Activated CD8-positive, alpha-beta memory T cell treated with anti-CD3 and anti-CD28 coated beads for 36 hours (primary cell): Measurements from ENCODE around the gene AMBP. TPM values are rescaled to one million over a fixed set of nuclear protein-coding genes. Genes with fewer than 3 reads are reported as not detected.

ENCODE experiments used
- CTCF ChIA-PET: fragments of 350-600 bp; sonication (Branson Sonifier 250); formaldehyde crosslinking; loops from one replicate; lab custom pipeline; 2021; ENCODE audit warnings: antibody characterized with exemption; lab: Charles Lee
- POLR2A ChIA-PET: fragments of 350-600 bp; sonication (Branson Sonifier 250); formaldehyde crosslinking; loops from one replicate; lab custom pipeline; 2021; ENCODE audit warnings: antibody characterized with exemption; lab: Charles Lee
- total RNA-seq, 2 experiments: library from RNA; stranded (reverse); gene quantifications; one replicate each; pipeline ENCODE4 v1.2.3, GENCODE V29; 2021

AMBP gene
- total RNA-seq, 2 experiments from 2014 or later, result not detected

DNA sequence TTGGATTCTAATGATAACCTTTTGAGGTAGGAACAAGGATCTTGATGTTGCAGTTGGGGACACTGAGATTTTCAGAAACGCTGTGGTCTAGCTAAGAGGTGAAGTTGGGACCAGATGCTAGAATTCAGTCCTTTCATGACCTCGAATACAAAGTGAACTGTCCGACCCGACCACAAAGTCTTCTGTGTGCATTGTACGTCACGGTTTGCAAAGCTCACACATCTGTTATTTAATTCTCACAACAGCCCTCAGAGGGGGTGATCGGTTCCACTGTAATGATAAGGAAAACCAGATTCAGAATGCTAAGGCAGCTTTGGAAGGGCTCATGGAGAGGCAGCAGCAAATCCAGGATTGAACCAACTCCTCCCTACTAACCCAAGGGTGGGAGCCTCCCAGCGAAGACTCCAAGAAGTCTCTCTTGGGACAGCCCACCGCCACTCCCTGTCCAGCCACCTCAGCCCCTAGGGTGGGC is 37.6 kb upstream of the AMBP start:
- POLR2A ChIA-PET, result no interaction called here
- CTCF ChIA-PET, result no interaction called here

DNA sequence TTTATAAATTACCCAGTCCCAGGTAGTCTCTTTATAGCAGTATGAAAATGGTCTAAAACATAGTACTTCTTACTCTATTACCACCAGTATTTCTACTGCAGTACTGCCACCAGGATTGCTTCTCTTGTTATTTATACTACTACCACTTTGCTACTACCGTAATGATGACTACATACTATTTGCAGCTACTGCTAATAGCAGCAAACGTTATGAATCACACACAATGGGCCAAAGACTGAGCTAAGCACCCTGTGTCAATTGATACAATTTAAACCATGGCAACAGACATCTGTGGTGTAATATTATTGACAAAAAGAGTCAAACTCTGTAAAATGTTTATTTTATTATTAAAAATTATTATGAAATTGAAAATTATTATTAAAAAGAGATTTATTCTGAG is 36.3 kb upstream of the AMBP start:
- ChIA-PET CTCF (no interaction called here), POLR2A (no interaction called here)

DNA sequence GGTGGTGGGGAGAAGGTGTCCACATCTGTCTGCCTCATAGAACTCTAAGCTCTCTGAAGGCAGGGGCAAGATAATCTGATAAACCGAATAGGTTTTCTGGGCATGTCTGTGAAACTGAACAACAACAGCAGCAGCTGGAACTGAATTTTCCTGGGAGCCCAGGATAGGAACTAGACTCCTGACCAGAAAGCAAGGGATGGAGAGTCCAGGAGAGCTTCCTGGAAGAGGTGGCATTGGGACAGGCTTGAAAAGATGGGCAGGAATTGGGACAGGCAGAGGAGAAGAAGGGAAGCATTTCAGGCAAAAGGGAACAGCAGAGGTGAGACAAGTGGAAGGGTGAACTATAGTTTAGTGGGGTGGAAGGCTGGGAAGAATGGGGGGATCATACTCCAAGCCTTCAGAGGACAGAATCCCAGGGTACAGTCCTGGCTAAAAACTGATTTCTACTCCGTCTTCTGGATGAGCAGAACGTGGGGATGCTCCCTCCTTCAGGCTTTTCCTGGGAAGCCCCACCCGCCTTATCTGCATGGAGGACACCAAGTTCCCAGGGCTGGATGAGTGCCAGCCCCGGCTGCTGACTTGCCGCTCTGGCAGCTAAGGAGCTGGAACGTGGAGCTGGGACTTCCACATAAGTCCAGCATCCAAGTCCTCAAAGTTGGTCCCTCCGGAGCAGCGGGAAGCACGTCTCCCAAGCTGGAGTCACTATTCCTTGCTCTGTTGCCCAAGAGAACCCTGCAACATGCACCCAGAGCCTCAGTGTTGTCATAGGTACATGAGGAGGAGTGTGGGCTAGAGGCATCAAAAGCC is 34.9 kb upstream of the AMBP start:
- CTCF ChIA-PET, result no interaction called here
- POLR2A ChIA-PET, result no interaction called here

- POLR2A ChIA-PET, result no interaction called here
- CTCF ChIA-PET, result no interaction called here
Observed at GRCh38 chr9:114112325-114112724, 34.2 kb upstream of the AMBP start.

DNA sequence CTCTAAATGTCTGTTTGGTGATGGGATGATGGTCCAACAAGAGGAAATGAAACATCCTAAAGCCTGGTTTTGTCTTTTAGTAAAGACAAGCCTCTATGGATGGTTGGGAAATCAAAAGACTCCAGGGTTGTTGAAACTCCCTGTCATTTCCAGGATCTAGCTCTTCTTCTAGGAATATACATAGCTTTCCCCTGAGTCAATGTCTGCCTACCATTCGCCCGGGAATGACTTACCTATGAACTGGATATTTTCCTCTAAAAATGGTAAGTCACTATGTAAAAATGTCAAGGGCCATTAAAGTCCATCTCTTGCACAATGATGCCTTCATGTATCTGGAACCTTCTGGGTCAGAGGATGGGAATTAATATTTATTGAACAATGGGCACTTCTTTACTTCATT is 32.1 kb upstream of the AMBP start:
- POLR2A ChIA-PET, result no interaction called here

DNA sequence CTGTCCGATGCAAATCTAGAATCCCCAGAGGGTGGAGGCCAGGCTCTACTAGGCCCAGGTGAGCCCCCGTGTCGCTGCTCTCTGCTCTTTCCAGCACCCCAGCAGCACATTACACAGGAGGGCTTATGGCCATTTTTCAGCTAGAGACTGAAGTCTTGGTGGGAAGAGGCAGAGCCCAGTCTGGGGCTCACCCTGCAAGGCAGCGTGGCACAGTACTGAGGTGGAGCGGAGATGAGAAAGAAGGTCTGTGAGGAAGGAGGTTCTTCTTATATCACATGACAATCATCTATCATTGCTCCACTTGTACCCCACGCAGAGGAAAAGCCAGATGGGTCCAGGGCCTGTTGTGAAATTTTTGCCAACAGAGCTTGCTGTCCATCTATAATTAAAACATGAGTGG is 31.0 kb upstream of the AMBP start:
- POLR2A ChIA-PET, result no interaction called here

More for the DNA sequence above, 32.1 kb upstream of the AMBP start:
- CTCF ChIA-PET, result interaction anchor here (1.1 kb wide), 1 partner anchor 154 kb away, joined by 3 read pairs; no protein-coding TSS in a partner anchor

DNA sequence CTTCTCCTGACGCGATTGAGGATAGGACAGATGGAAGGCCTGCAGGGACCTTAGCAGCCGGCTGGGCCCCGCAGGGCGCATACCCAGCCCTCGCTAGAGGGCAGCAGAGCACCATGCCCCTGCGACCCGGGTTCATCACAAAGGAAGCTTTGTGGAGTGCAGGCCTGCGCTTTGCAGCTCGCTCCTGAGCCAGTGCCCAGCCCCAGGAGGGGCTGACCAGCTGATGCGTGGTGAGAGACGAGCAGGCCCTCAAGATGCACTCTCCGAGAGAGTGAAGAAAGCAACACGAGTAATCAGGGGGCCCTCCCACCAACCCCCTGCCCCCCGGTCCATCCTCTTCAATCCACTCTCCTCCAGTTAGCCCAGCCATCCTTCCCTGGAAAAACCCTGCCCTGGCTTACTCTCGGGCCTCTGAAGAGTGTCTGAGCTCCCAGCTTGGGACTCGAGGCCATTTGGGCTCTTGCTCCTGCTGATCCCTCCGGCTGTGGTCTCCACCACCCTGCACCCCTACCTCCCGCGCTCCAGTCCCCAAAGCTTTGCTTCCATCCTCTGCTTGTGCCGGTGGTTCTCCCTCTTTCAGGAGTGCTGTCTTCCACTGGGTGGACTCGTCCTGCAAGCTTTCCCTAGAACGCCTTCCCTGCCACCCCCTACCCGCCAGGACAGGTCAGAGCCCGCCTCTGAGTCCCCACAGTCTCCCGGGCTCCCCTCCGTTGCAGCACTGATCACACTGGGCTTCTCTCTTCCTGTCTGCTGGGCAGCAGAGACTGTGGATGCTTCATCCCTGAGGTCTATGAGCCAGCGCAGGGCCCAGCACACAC is 30.1 kb upstream of the AMBP start:
- POLR2A ChIA-PET, result interaction anchor here (0.6 kb wide), 1 partner anchor 214 kb away, joined by 3 read pairs; no protein-coding TSS in a partner anchor
- CTCF ChIA-PET, result interaction anchor here (0.6 to 4.1 kb wide), 19 partner anchors 10 to 634 kb away, joined by 3 to 26 read pairs (median 3); no protein-coding TSS in a partner anchor

More for the DNA sequence above, 31.0 kb upstream of the AMBP start:
- CTCF ChIA-PET, result interaction anchor here (1.5 to 4.1 kb wide), 2 partner anchors 35 to 182 kb away, joined by 4 to 26 read pairs; no protein-coding TSS in a partner anchor

GRCh38 chr9:114107286-114108001 is 29.3 kb upstream of the AMBP start:
- POLR2A ChIA-PET, result interaction anchor here (0.6 kb wide), 1 partner anchor 822 kb away, joined by 3 read pairs; no protein-coding TSS in a partner anchor

DNA sequence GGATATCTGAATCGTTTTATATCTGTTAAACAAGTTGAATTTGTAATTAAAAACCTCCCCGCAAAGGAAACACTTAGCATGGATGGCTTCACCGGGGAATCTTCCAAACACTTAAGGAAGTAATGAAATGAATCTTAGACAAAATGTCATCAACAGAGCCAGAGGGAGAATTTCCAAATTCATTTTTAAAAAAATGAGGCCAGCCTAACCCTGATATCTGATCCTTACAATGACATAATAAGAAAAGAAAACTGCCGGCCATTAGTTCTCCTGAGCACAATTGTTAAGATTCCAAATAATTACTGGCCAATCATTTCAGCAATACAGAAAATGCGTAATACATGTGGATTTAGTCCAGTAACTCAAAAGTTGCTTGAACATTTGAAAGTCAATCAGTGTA is 27.1 kb upstream of the AMBP start:
- CTCF ChIA-PET, result interaction anchor here (4.1 kb wide), 1 partner anchor 185 kb away, joined by 26 read pairs; no protein-coding TSS in a partner anchor
- POLR2A ChIA-PET, result no interaction called here

More at GRCh38 chr9:114107286-114108001, 29.3 kb upstream of the AMBP start:
- CTCF ChIA-PET, result interaction anchor here (0.7 to 4.1 kb wide), 14 partner anchors 9 to 208 kb away, joined by 3 to 26 read pairs (median 4); no protein-coding TSS in a partner anchor

- ChIA-PET POLR2A (no interaction called here), CTCF (no interaction called here)
Observed at GRCh38 chr9:114102484-114102883, 24.4 kb upstream of the AMBP start.

GRCh38 chr9:114100536-114100935 is 22.4 kb upstream of the AMBP start:
- ChIA-PET CTCF (no interaction called here), POLR2A (no interaction called here)

GRCh38 chr9:114099669-114100270 is 21.7 kb upstream of the AMBP start:
- ChIA-PET POLR2A (no interaction called here), CTCF (interaction anchor here (0.6 to 2.4 kb wide), 2 partner anchors 17 to 646 kb away, joined by 3 to 8 read pairs; no protein-coding TSS in a partner anchor)

DNA sequence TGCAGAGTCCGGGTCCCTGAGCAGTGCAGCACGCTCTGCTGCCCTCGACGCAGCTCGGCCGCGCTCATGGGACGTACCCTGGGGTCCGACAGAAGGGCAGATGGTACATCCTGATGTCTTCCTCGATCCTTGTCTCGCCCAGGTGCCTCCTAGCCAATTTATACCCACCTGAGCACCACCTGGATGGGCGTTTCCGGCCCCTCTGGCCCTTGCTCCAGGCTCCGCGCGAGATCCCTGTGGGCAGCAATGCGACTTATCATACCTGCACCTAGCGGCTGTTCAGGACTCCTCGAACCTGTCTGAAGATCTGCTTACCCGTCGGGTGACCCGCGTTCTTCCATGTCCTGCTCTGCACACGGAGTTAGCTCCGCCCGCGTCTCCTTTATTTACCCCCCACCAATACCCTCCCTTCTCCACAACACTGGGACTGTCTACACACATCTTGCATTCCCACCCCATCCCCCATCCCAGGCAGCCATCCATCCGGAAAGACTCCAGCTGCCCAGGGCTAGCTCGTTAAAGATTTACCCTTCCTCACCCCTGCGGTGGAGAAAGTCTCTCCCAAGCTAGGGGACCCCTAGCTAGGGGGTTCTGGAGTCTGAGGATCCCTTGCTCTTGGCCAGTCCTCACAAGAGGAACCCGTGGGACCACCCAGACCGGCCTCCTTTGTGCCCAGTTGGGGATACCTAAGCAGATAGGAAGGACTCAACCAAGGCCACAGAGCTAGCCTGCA is 21.0 kb upstream of the AMBP start, which contains the start of gene KIF12:
Gene KIF12 (minus strand): TSS at position 357 of the 733 bp plus-strand sequence. CDS start 16 bp downstream, at position 341.
- ChIA-PET CTCF (interaction anchor here (0.6 to 2.4 kb wide), 3 partner anchors 17 to 645 kb away, joined by 3 to 8 read pairs (median 3); no protein-coding TSS in a partner anchor), POLR2A (no interaction called here)

DNA sequence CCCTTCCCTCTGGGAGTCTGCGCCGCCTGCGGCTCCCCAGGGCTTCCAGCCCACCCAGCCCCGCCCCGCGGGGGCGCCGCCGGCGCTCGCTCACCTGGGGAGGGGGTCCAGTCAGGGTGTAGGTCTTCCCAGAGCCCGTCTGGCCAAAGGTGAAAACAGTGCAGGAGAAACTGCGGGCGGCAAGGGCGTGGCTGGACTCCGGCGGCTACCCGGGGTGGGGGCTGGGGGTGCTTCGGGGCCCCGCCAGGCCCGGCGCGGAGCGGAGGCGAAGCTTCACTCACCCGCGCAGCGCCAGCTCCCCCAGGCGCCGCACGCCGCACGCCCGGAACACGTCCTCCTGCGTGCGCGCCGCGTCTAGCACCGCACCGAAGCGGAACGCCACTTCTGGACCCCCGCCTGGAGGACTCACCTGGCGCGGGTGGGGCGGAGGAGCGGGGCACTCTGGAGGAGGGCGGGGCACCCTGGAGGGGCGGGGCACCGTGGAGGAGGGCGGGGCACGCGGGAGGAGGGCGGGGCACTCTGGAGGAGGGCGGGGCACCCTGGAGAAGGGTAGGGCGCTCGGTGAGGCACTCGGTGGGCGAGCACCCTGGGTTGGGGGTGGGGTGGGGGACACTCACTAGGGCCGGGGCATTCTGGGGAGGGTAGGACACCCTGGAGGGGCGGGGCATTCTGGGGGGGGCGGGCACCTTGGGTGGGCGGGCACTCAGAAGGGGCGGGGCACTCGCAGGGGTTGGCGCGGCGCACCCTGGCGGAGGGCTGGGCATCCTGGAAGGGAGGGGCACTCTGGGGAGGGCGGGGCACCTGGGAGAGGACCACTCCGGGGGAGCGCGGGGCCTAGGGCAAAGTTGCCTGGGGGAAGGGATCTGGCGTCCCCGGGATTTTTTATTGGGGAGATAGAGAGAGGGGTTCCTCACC is 20.2 kb upstream of the AMBP start:
- ChIA-PET POLR2A (no interaction called here), CTCF (interaction anchor here (1.2 to 2.4 kb wide), 2 partner anchors 10 to 16 kb away, joined by 4 to 8 read pairs; no protein-coding TSS in a partner anchor)

- POLR2A ChIA-PET, result no interaction called here
- CTCF ChIA-PET, result interaction anchor here (1.2 to 2.4 kb wide), 2 partner anchors 11 to 15 kb away, joined by 4 to 8 read pairs; no protein-coding TSS in a partner anchor
Observed at GRCh38 chr9:114097613-114098020, 19.5 kb upstream of the AMBP start.

GRCh38 chr9:114096866-114097612 is 18.9 kb upstream of the AMBP start:
- POLR2A ChIA-PET, result no interaction called here
- CTCF ChIA-PET, result interaction anchor here (1.2 kb wide), 1 partner anchor 11 kb away, joined by 4 read pairs; no protein-coding TSS in a partner anchor
